Measurements from ENCODE around the gene CNGA2.

DNA sequence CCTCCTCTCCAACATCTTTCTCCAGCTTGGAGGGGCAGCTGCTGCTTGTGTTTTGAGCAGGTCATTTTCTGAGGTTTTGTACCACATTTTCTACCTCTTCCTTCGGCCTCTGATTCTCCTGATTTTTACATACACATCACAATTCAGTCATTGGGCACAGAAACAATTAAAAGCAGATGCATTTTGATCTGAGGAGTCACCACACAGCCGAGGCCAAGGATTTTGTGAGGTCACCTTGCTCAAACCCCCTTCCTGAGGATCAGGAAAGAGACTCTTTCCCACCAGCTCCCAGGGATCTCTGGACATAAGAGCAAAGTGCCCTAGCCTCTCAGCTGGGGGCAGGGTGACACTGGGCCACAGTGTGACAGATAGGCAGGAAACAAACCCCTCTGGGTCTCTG is 24.1 kb upstream of the CNGA2 start:
- no peak for TF ChIP-seq POLR2AphosphoS5 (IDR thresholded peaks at IDR 0.05; ENCODE audit: low read depth, low read length)
- no peak for TF ChIP-seq POLR2A (IDR thresholded peaks at IDR 0.05; ENCODE audit: low read depth, low read length)
- no peak for TF ChIP-seq TAF1 (IDR thresholded peaks at IDR 0.05; ENCODE audit: low read depth, low read length)
- TF ChIP-seq POU2F2 (IDR thresholded peaks at IDR 0.05; ENCODE audit: low read depth, low read length), result no peak

All from GM12891 (cell line).